OCI-LY7 (cell line): ENCODE measurements around the gene PLSCR1. TPM values are rescaled to one million over a fixed set of nuclear protein-coding genes. Genes with fewer than 3 reads are reported as not detected.

Experiments
- BruUV-seq: library from RNA; stranded (reverse); fragments of 400-500 nt; replicated peaks from 2 replicates; lab custom pipeline; 2021; lab: Mats Ljungman, UMichigan
- CTCF ChIA-PET: fragments of 300-600 bp; sonication (Branson Sonifier 250); formaldehyde crosslinking; loops from one replicate; lab custom pipeline; 2022; ENCODE audit warnings: antibody characterized with exemption; ENCODE audit not compliant: unreplicated experiment; lab: Charles Lee
- POLR2A ChIA-PET: fragments of 300-600 bp; sonication (Branson Sonifier 250); formaldehyde crosslinking; loops from one replicate; lab custom pipeline; 2022; ENCODE audit warnings: antibody characterized with exemption; lab: Charles Lee
- DNase-seq: peaks from one replicate; pipeline ENCODE4 v3.0.0-alpha.2; 2015; ENCODE audit warnings: low spot score
- H2AFZ ChIP-seq: fragments of 200-600 bp; sonication (generic), shearing (Covaris generic); 2 replicates; pipeline ENCODE4 v1.6.1; 2014; ENCODE audit warnings: mild to moderate bottlenecking, antibody characterized with exemption, low read length, moderate library complexity
- H3K27ac ChIP-seq: fragments of 200-600 bp; sonication (generic); 2 replicates; pipeline ENCODE4 v1.5.1; 2014; ENCODE audit warnings: mixed run types, low read depth, mild to moderate bottlenecking, moderate library complexity, low read length, inconsistent platforms; ENCODE audit not compliant: poor library complexity, severe bottlenecking
- H3K36me3 ChIP-seq: fragments of 200-600 bp; sonication (generic); 2 replicates; pipeline ENCODE4 v1.6.1; 2014; ENCODE audit warnings: mild to moderate bottlenecking, antibody characterized with exemption, low read length, moderate library complexity, mixed read lengths; ENCODE audit not compliant: insufficient read depth
- H3K4me1 ChIP-seq: fragments of 200-600 bp; sonication (generic); 2 replicates; pipeline ENCODE4 v1.5.1; 2014; ENCODE audit warnings: mild to moderate bottlenecking, low read length; ENCODE audit not compliant: insufficient read depth, poor library complexity, severe bottlenecking
- H3K4me2 ChIP-seq: fragments of 200-600 bp; sonication (generic); 2 replicates; pipeline ENCODE4 v1.6.1; 2014; ENCODE audit warnings: mild to moderate bottlenecking, low read length
- H3K4me3 ChIP-seq: fragments of 200-600 bp; sonication (generic); 2 replicates; pipeline ENCODE4 v1.5.1; 2014; ENCODE audit warnings: mild to moderate bottlenecking, low read depth, low read length; ENCODE audit not compliant: poor library complexity, severe bottlenecking
- H3K79me2 ChIP-seq: fragments of 200-600 bp; sonication (generic); 2 replicates; pipeline ENCODE4 v1.6.1; 2016; ENCODE audit warnings: low read depth, mild to moderate bottlenecking, low read length, moderate library complexity, mixed read lengths; ENCODE audit not compliant: insufficient read depth
- H3K9me2 ChIP-seq: fragments of 200-600 bp; sonication (generic); 2 replicates; pipeline ENCODE4 v1.6.1; 2016; ENCODE audit warnings: mild to moderate bottlenecking, low read length, mixed read lengths; ENCODE audit not compliant: insufficient read depth
- H3K9me3 ChIP-seq: fragments of 200-600 bp; sonication (generic); 2 replicates; pipeline ENCODE4 v1.6.1; 2014; ENCODE audit warnings: mild to moderate bottlenecking, mixed run types, low read length, mixed read lengths
- H4K20me1 ChIP-seq: fragments of 200-600 bp; sonication (generic); 2 replicates; pipeline ENCODE4 v1.6.1; 2014; ENCODE audit warnings: mild to moderate bottlenecking, antibody characterized with exemption, low read length, moderate library complexity, mixed read lengths; ENCODE audit not compliant: insufficient read depth
- CTCF ChIP-seq: fragments of 200-600 bp; sonication (generic); conservative IDR thresholded peaks from 2 replicates; pipeline ENCODE4 v1.5.1; 2014; ENCODE audit warnings: mild to moderate bottlenecking, antibody characterized with exemption, low read length, moderate library complexity, mixed read lengths
- EZH2phosphoT487 ChIP-seq: fragments of 200-600 bp; sonication (generic); IDR thresholded peaks from 2 replicates; pipeline ENCODE4 v1.6.1; 2018; ENCODE audit warnings: low read depth, borderline replicate concordance, mild to moderate bottlenecking, mixed run types, antibody characterized with exemption, low read length, moderate library complexity, mixed read lengths
- intact Hi-C: fragments of 100-400 bp; cut with micrococcal nuclease; formaldehyde crosslinking; loops from one replicate; pipeline ENCODE4 v1.10.0; 2022; ENCODE audit not compliant: unreplicated experiment
- total RNA-seq, 2 experiments: library from RNA; depleted of rRNA in 1 of 2; stranded (reverse); fragments of >200 nt in 1 of 2; shearing (Covaris generic) in 1 of 2; gene quantifications; 2 replicates each; pipeline ENCODE4 v1.2.3, GENCODE V29; 2014 to 2022

The PLSCR1 gene
- total RNA-seq, 2 experiments from 2014 or later = 1.8 to 13.4 TPM

GRCh38 chr3:146581951-146582467, 37.6 kb upstream of the PLSCR1 start:
- 0 out of 2 replicates have a peak, but pooled peaks cover 5% of the 10 kb centered on the region for H3K9me3 ChIP-seq
- intact Hi-C loops = no loop called here
- H2AFZ ChIP-seq = no peak overlapping the region
- BruUV-seq = no TSS peak
- CTCF ChIA-PET = no interaction called here
- H3K4me1 ChIP-seq = no peaks in the 10 kb centered on the region
- no peak for TF ChIP-seq CTCF
- TF ChIP-seq EZH2phosphoT487 = no peak
- no peak overlapping the region for H3K4me2 ChIP-seq
- H3K4me3 ChIP-seq = no peak overlapping the region
- no peaks in the 10 kb centered on the region for H3K36me3 ChIP-seq
- no peaks in the 10 kb centered on the region for H3K79me2 ChIP-seq
- POLR2A ChIA-PET = interaction anchor here (1.0 kb wide), 1 partner anchor 9 kb away, joined by 3 read pairs; no protein-coding TSS in a partner anchor
- H3K9me2 ChIP-seq = no peaks in the 10 kb centered on the region
- H4K20me1 ChIP-seq = no peaks in the 10 kb centered on the region
- DNase-seq = no peak
- H3K27ac ChIP-seq = no peak overlapping the region

GRCh38 chr3:146581080-146581601, 36.7 kb upstream of the PLSCR1 start:
- Histone ChIP-seq H3K4me2 (no peak overlapping the region), H3K79me2 (no peaks in the 10 kb centered on the region), H3K4me1 (no peaks in the 10 kb centered on the region), H2AFZ (no peak overlapping the region), H3K9me2 (no peaks in the 10 kb centered on the region), H3K4me3 (no peak overlapping the region), H3K27ac (no peak overlapping the region), H3K36me3 (no peaks in the 10 kb centered on the region), H4K20me1 (no peaks in the 10 kb centered on the region), H3K9me3 (0 out of 2 replicates have a peak, but pooled peaks cover 5% of the 10 kb centered on the region)
- no TSS peak for BruUV-seq
- TF ChIP-seq CTCF (no peak), EZH2phosphoT487 (no peak)
- ChIA-PET POLR2A (interaction anchor here (0.8 to 1.0 kb wide), 2 partner anchors 9 to 360 kb away, joined by 3 read pairs; no protein-coding TSS in a partner anchor), CTCF (no interaction called here)
- intact Hi-C loops = no loop called here
- DNase-seq = no peak

GRCh38 chr3:146577662-146578061, 33.3 kb upstream of the PLSCR1 start:
- Histone ChIP-seq H2AFZ (no peak overlapping the region), H3K9me3 (0 out of 2 replicates have a peak, but pooled peaks cover 4% of the 10 kb centered on the region), H3K4me3 (no peak overlapping the region), H3K9me2 (no peaks in the 10 kb centered on the region), H4K20me1 (no peaks in the 10 kb centered on the region), H3K36me3 (no peaks in the 10 kb centered on the region), H3K4me1 (no peaks in the 10 kb centered on the region), H3K27ac (no peak overlapping the region), H3K79me2 (no peaks in the 10 kb centered on the region), H3K4me2 (no peak overlapping the region)
- BruUV-seq = no TSS peak
- no peak for TF ChIP-seq EZH2phosphoT487
- TF ChIP-seq CTCF = peak; percentile 69
- CTCF ChIA-PET = no interaction called here
- POLR2A ChIA-PET = interaction anchor here (0.8 kb wide), 1 partner anchor 37 kb away, joined by 5 read pairs; no protein-coding TSS in a partner anchor
- intact Hi-C loops = loop anchor here (1.0 kb wide), 1 partner anchor 358 kb away; no protein-coding TSS in a partner anchor
- peak; percentile 34 for DNase-seq
